HL-60 (cell line): ENCODE data around the gene ASIC1.

ENCODE experiments used
- DNase-seq, 2 experiments: peaks; one replicate each; pipeline ENCODE4 v3.0.0-alpha.2; 2010 to 2020; ENCODE audit warnings: low read depth in 1 of 2, low spot score in 1 of 2
- H3K27ac ChIP-seq: fragments of 250-450 bp; sonication (Bioruptor Pico); replicated peaks from 2 replicates; pipeline ENCODE4 v1.5.1; 2020; ENCODE audit warnings: mild to moderate bottlenecking, moderate library complexity
- H3K27me3 ChIP-seq: fragments of 250-450 bp; sonication (Bioruptor Pico); 2 replicates; pipeline ENCODE4 v1.5.1; 2021; ENCODE audit warnings: mild to moderate bottlenecking, moderate library complexity; ENCODE audit not compliant: insufficient read depth, poor library complexity, severe bottlenecking
- H3K4me3 ChIP-seq: replicated peaks from 2 replicates; pipeline ENCODE4 v1.5.1; 2011; ENCODE audit warnings: mild to moderate bottlenecking, control low read depth, low read length; ENCODE audit not compliant: insufficient read depth
- GABPA ChIP-seq: IDR thresholded peaks from 2 replicates; pipeline ENCODE4 v1.6.1; 2012; ENCODE audit warnings: low read depth
- POLR2AphosphoS5 ChIP-seq: IDR thresholded peaks from 2 replicates; pipeline ENCODE4 v1.6.1; 2012; ENCODE audit warnings: low read depth
- SPI1 ChIP-seq: IDR thresholded peaks from 2 replicates; pipeline ENCODE4 v1.6.1; 2012; ENCODE audit warnings: low read depth, mild to moderate bottlenecking, borderline replicate concordance
- TF ChIP-seq, protein P1 (sequence below): IDR thresholded peaks from 2 replicates; pipeline ENCODE4 v1.6.1; 2012; ENCODE audit warnings: low read depth; ENCODE audit not compliant: insufficient replicate concordance
- TF ChIP-seq, protein P2 (sequence below): IDR thresholded peaks from one replicate; pipeline ENCODE4 v1.5.1; 2011; ENCODE audit warnings: low read length, control low read depth, inconsistent platforms; ENCODE audit not compliant: insufficient read depth

ASIC1 gene

DNA sequence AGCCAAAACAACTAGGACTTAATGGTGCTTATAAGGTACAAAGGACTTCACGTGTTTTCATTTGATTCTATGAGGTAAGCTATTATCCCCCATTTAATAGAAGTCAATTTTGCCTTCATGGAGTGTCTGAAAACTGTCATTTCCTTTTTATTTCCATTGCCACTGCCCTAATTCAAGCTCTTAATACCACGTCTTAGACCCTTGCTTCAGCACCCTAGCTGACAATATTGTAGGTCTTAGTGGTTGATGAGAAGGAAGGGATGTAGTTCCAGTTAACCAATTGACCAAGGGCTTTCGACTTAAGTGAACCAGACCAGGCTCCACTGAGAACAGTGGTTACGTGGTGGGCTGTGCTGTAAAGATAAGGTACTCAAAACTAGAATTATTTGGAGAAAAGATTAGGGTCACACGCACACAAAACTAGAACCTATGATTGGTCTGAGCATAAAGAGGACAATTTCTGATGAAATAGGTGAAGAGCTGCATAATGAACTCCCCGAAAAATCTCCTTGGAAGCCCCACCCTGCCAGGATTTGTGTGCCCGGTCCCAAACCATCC is 9.6 kb upstream of the ASIC1 start:
- no peak overlapping the region for H3K4me3 ChIP-seq
- no peak overlapping the region for H3K27ac ChIP-seq
- H3K27me3 ChIP-seq: no peaks in the 10 kb centered on the region
- TF ChIP-seq SPI1 (no peak), GABPA (no peak), POLR2AphosphoS5 (no peak)
- TF ChIP-seq, protein P1, sequence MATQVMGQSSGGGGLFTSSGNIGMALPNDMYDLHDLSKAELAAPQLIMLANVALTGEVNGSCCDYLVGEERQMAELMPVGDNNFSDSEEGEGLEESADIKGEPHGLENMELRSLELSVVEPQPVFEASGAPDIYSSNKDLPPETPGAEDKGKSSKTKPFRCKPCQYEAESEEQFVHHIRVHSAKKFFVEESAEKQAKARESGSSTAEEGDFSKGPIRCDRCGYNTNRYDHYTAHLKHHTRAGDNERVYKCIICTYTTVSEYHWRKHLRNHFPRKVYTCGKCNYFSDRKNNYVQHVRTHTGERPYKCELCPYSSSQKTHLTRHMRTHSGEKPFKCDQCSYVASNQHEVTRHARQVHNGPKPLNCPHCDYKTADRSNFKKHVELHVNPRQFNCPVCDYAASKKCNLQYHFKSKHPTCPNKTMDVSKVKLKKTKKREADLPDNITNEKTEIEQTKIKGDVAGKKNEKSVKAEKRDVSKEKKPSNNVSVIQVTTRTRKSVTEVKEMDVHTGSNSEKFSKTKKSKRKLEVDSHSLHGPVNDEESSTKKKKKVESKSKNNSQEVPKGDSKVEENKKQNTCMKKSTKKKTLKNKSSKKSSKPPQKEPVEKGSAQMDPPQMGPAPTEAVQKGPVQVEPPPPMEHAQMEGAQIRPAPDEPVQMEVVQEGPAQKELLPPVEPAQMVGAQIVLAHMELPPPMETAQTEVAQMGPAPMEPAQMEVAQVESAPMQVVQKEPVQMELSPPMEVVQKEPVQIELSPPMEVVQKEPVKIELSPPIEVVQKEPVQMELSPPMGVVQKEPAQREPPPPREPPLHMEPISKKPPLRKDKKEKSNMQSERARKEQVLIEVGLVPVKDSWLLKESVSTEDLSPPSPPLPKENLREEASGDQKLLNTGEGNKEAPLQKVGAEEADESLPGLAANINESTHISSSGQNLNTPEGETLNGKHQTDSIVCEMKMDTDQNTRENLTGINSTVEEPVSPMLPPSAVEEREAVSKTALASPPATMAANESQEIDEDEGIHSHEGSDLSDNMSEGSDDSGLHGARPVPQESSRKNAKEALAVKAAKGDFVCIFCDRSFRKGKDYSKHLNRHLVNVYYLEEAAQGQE: no peak
- DNase-seq: no peak

DNA sequence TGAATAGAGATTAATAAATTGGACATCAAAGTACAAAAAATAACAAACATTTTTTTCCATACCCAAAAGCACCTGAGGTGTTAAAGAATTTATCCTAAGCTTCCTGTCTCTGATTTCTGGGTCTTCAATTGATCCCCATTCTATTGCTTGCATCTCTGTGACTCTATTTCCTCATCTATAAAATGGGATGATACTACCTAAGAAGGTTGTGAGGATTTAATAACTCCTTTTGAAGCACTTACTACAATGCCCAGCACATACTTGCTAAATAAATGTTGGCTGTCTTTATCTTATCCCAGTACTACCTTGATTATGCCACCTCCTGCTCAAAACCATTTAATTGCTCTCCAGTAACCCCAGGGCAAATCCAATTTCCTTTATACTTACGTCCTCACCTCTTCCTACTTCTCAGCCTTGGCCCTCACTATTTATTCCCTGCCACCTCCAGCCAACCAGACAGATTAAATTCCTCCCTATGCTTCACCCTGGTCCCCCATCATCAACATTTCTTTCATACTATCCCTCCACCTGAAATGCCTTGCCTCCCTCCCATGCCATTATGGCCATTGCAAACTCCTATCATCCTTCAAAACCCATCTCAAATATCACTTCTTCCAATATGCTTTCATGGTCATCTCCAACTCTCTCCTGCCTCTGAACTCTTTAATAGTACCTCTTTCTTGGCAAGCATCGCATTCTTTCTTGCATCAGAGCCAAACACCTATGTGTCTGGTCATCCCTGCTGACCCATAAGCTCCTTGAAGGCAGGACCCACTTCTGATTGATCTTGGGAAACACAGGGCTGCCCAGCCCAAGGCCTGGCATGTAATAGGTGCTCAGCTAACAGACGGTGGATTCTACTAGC is 7.9 kb upstream of the ASIC1 start:
- no peak for DNase-seq
- Histone ChIP-seq H3K27ac (peak overlapping the region; percentile 44), H3K4me3 (no peak overlapping the region), H3K27me3 (no peaks in the 10 kb centered on the region)
- no peak for TF ChIP-seq SPI1
- TF ChIP-seq POLR2AphosphoS5: no peak
- TF ChIP-seq, protein P1: no peak
- TF ChIP-seq GABPA: no peak
- TF ChIP-seq, protein P2, sequence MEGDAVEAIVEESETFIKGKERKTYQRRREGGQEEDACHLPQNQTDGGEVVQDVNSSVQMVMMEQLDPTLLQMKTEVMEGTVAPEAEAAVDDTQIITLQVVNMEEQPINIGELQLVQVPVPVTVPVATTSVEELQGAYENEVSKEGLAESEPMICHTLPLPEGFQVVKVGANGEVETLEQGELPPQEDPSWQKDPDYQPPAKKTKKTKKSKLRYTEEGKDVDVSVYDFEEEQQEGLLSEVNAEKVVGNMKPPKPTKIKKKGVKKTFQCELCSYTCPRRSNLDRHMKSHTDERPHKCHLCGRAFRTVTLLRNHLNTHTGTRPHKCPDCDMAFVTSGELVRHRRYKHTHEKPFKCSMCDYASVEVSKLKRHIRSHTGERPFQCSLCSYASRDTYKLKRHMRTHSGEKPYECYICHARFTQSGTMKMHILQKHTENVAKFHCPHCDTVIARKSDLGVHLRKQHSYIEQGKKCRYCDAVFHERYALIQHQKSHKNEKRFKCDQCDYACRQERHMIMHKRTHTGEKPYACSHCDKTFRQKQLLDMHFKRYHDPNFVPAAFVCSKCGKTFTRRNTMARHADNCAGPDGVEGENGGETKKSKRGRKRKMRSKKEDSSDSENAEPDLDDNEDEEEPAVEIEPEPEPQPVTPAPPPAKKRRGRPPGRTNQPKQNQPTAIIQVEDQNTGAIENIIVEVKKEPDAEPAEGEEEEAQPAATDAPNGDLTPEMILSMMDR: no peak

DNA sequence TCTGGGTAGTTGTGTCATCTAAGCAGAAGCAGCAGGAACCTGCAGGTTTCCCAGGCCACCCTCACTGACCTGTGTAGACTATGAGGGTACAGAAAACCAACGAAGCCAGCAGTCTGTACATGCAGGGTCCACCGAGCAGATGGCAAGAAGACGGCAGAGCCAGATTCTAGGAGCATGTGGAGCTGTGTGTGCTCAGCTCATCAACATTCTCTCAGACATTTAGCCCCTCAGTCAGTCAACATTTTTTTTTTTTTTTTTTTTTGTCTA is 7.3 kb upstream of the ASIC1 start:
- no peaks in the 10 kb centered on the region for H3K27me3 ChIP-seq
- no peak overlapping the region for H3K4me3 ChIP-seq
- DNase-seq: no peak
- H3K27ac ChIP-seq: peak overlapping the region; percentile 44
- TF ChIP-seq, protein P2: no peak
- no peak for TF ChIP-seq GABPA
- no peak for TF ChIP-seq SPI1
- TF ChIP-seq, protein P1: no peak
- no peak for TF ChIP-seq POLR2AphosphoS5
